Measurements from ENCODE around the gene TRIM2. TPM values are rescaled to one million over a fixed set of nuclear protein-coding genes. Genes with fewer than 3 reads are reported as not detected.

The TRIM2 gene
- polyA plus RNA-seq, 3 donors = 5.9 to 13.5 (median 6.6) TPM

- WGBS, 3 donors = 60 to 86% (median 81%) methylated on average over 3 of the region's 3 CpGs
Observed at GRCh38 chr4:153260553-153261300, 56.5 kb downstream of the TRIM2 start.

GRCh38 chr4:153261461-153261860, 57.2 kb downstream of the TRIM2 start:
- WGBS, 3 donors = 95 to 100% (median 96%) methylated on average over 2 of the region's 2 CpGs
- H3K27ac ChIP-seq (ENCODE audit: low read depth, low read length) = no peak overlapping the region

More at GRCh38 chr4:153260553-153261300, 56.5 kb downstream of the TRIM2 start:
- no peak overlapping the region for H3K27ac ChIP-seq (ENCODE audit: low read depth, low read length)

GRCh38 chr4:153261914-153262313, 57.7 kb downstream of the TRIM2 start:
- 83 to 96% (median 93%) methylated on average over 2 of the region's 2 CpGs for WGBS, 3 donors
- H3K27ac ChIP-seq (ENCODE audit: low read depth, low read length) = no peak overlapping the region

GRCh38 chr4:153265306-153266047, 61.2 kb downstream of the TRIM2 start:
- WGBS, 3 donors = 83 to 93% (median 92%) methylated on average over 9 of the region's 9 CpGs
- no peak overlapping the region for H3K27ac ChIP-seq (ENCODE audit: low read depth, low read length)

GRCh38 chr4:153266988-153267387, 62.7 kb downstream of the TRIM2 start:
- 41 to 86% (median 74%) methylated on average over 3 of the region's 3 CpGs for WGBS, 3 donors

GRCh38 chr4:153267890-153268289, 63.6 kb downstream of the TRIM2 start:
- H3K27ac ChIP-seq (ENCODE audit: low read depth, low read length) = no peak overlapping the region
- WGBS, 3 donors = 78 to 93% (median 82%) methylated on average over 7 of the region's 7 CpGs

More at GRCh38 chr4:153266988-153267387, 62.7 kb downstream of the TRIM2 start:
- H3K27ac ChIP-seq (ENCODE audit: low read depth, low read length) = no peak overlapping the region

- H3K27ac ChIP-seq (ENCODE audit: low read depth, low read length) = no peak overlapping the region
- 73 to 77% (median 75%) methylated on average over 4 of the region's 4 CpGs for whole genome bisulfite sequencing, 3 donors
Observed at GRCh38 chr4:153268295-153268694, 64.1 kb downstream of the TRIM2 start.

- H3K27ac ChIP-seq (ENCODE audit: low read depth, low read length) = no peak overlapping the region
- WGBS, 3 donors = 55 to 97% (median 91%) methylated on average over 5 of the region's 5 CpGs
Observed at GRCh38 chr4:153269218-153269990, 65.2 kb downstream of the TRIM2 start.

GRCh38 chr4:153270361-153270760, 66.1 kb downstream of the TRIM2 start:
- no peak overlapping the region for H3K27ac ChIP-seq (ENCODE audit: low read depth, low read length)
- 71 to 90% (median 76%) methylated on average over 6 of the region's 6 CpGs for WGBS, 3 donors

- 95 to 99% (median 98%) methylated on average over 2 of the region's 2 CpGs for WGBS, 3 donors
- H3K27ac ChIP-seq (ENCODE audit: low read depth, low read length) = no peak overlapping the region
Observed at GRCh38 chr4:153271820-153272219, 67.6 kb downstream of the TRIM2 start.

- no peak overlapping the region for H3K27ac ChIP-seq (ENCODE audit: low read depth, low read length)
- WGBS, 3 donors = 97 to 100% (median 99%) methylated on average over 1 of the region's 1 CpG
Observed at GRCh38 chr4:153273751-153274150, 69.5 kb downstream of the TRIM2 start.

GRCh38 chr4:153274967-153275366, 70.7 kb downstream of the TRIM2 start:
- H3K27ac ChIP-seq (ENCODE audit: low read depth, low read length) = no peak overlapping the region

GRCh38 chr4:153275380-153276276, 71.4 kb downstream of the TRIM2 start:
- WGBS, 3 donors = 70 to 93% (median 92%) methylated on average over 13 of the region's 13 CpGs
- H3K27ac ChIP-seq (ENCODE audit: low read depth, low read length) = no peak overlapping the region

More at GRCh38 chr4:153274967-153275366, 70.7 kb downstream of the TRIM2 start:
- 39 to 97% (median 93%) methylated on average over 2 of the region's 2 CpGs for WGBS, 3 donors

GRCh38 chr4:153276971-153277370, 72.7 kb downstream of the TRIM2 start:
- H3K27ac ChIP-seq (ENCODE audit: low read depth, low read length) = no peak overlapping the region
- WGBS, 3 donors = 52 to 72% (median 54%) methylated on average over 3 of the region's 3 CpGs

GRCh38 chr4:153281476-153281875, 77.2 kb downstream of the TRIM2 start:
- 69 to 84% (median 78%) methylated on average over 1 of the region's 1 CpG for WGBS, 3 donors
- H3K27ac ChIP-seq (ENCODE audit: low read depth, low read length) = no peak overlapping the region

GRCh38 chr4:153282023-153282422, 77.8 kb downstream of the TRIM2 start:
- H3K27ac ChIP-seq (ENCODE audit: low read depth, low read length) = no peak overlapping the region
- 93 to 95% (median 94%) methylated on average over 4 of the region's 4 CpGs for WGBS, 3 donors

GRCh38 chr4:153283260-153283659, 79.0 kb downstream of the TRIM2 start:
- WGBS, 3 donors = 98 to 100% (median 98%) methylated on average over 3 of the region's 3 CpGs
- H3K27ac ChIP-seq (ENCODE audit: low read depth, low read length) = no peak overlapping the region

- 86 to 93% (median 90%) methylated on average over 3 of the region's 3 CpGs for WGBS, 3 donors
- no peak overlapping the region for H3K27ac ChIP-seq (ENCODE audit: low read depth, low read length)
Observed at GRCh38 chr4:153290134-153290533, 85.9 kb downstream of the TRIM2 start.

Data from adipose tissue (tissue), 3 donors.